HepG2 (cell line): ENCODE results near the gene SHC1. TPM values are rescaled to one million over a fixed set of nuclear protein-coding genes. Genes with fewer than 3 reads are reported as not detected.

Source experiments
- ATAC-seq: fragments of 200-7000 bp; cut with Tn5 transposase; 3 replicates; pipeline ENCODE4 v1.9.1; 2020; ENCODE audit warnings: mild to moderate bottlenecking, moderate library complexity
- BruUV-seq: library from RNA; stranded (reverse); fragments of 400-500 nt; replicated peaks from 2 replicates; lab custom pipeline; 2021; lab: Mats Ljungman, UMichigan
- CTCF ChIA-PET: fragments of 300-600 bp; formaldehyde crosslinking; extraction: SDS; loops from one replicate; lab custom pipeline; 2021; ENCODE audit warnings: low total read pairs, inconsistent platforms, low intra/inter-chr PET ratio; lab: Yijun Ruan, JAX
- POLR2A ChIA-PET: fragments of 350-600 bp; sonication (Branson Sonifier 250); formaldehyde crosslinking; loops from one replicate; lab custom pipeline; 2020; ENCODE audit warnings: antibody characterized with exemption, inconsistent platforms; lab: Yijun Ruan, JAX
- DNase-seq: peaks from one replicate; pipeline ENCODE4 v3.0.0-alpha.2; 2015; ENCODE audit warnings: low spot score
- FAIRE-seq: peaks from 3 replicates; lab custom pipeline; 2011; peaks lifted over from hg19 to GRCh38; lab: Jason Lieb, UNC
- H2AFZ ChIP-seq: one replicate; pipeline ENCODE4 v1.6.1; 2011; ENCODE audit warnings: low read length, inconsistent platforms
- H3K27ac ChIP-seq: fragments of 300-600 bp; 3 replicates; pipeline ENCODE4 v1.8.0; 2011; ENCODE audit warnings: mixed run types, mild to moderate bottlenecking, mixed read lengths, low read length, inconsistent platforms; ENCODE audit not compliant: insufficient read depth; ENCODE audit errors: extremely low read length
- H3K27me3 ChIP-seq, 2 experiments: fragments of 200-600 bp in 1 of 2; 2 replicates in 1 of 2; 3 replicates in 1 of 2; pipeline versions ENCODE4 v1.6.0 to v1.8.0; 2011; ENCODE audit warnings: low read length in 2 of 2, mild to moderate bottlenecking in 2 of 2, moderate library complexity in 2 of 2, inconsistent platforms in 1 of 2; ENCODE audit not compliant: insufficient read depth in 2 of 2, control insufficient read depth in 1 of 2
- H3K36me3 ChIP-seq, 2 experiments: fragments of 200-600 bp in 1 of 2; replicated peaks in 1 of 2; 2 replicates in 1 of 2; 3 replicates in 1 of 2; pipeline versions ENCODE4 v1.5.1 to v1.8.0; 2011; ENCODE audit warnings: low read length in 2 of 2, inconsistent platforms in 1 of 2; ENCODE audit not compliant: insufficient read depth in 2 of 2, control insufficient read depth in 1 of 2
- H3K4me1 ChIP-seq: 2 replicates; pipeline ENCODE4 v1.5.1; 2012; ENCODE audit warnings: low read length, inconsistent platforms; ENCODE audit not compliant: insufficient read depth
- H3K4me2 ChIP-seq: 2 replicates; pipeline ENCODE4 v1.6.0; 2011; ENCODE audit warnings: low read depth, low read length, inconsistent platforms
- H3K4me3 ChIP-seq, 3 experiments: fragments of 200-600 bp in 1 of 3; sonication (generic), shearing (Covaris generic) in 1 of 3; replicated peaks in 1 of 3; 2 replicates each; pipeline ENCODE4 v1.5.1; 2011 to 2016; ENCODE audit warnings: low read length in 3 of 3, inconsistent platforms in 2 of 3, low read depth in 2 of 3, mild to moderate bottlenecking in 2 of 3, control low read depth in 1 of 3, mixed read lengths in 1 of 3; ENCODE audit not compliant: insufficient read depth in 1 of 3
- H3K79me2 ChIP-seq: one replicate; pipeline ENCODE4 v1.6.1; 2011; ENCODE audit warnings: low read length, inconsistent platforms; ENCODE audit not compliant: insufficient read depth
- H3K9ac ChIP-seq: 2 replicates; pipeline ENCODE4 v1.6.0; 2011; ENCODE audit warnings: mild to moderate bottlenecking, low read depth, low read length, inconsistent platforms; ENCODE audit not compliant: insufficient read depth
- H3K9me3 ChIP-seq: 2 replicates; pipeline ENCODE4 v1.5.1; 2012; ENCODE audit warnings: mild to moderate bottlenecking, low read length
- H4K20me1 ChIP-seq: 2 replicates; pipeline ENCODE4 v1.6.0; 2011; ENCODE audit warnings: inconsistent platforms, mild to moderate bottlenecking, low read length, moderate library complexity; ENCODE audit not compliant: insufficient read depth
- BATF2 ChIP-seq: sonication (generic); formaldehyde crosslinking; IDR thresholded peaks from 2 replicates; pipeline ENCODE4 v1.8.0; 2022; ENCODE audit warnings: mild to moderate bottlenecking, missing genetic modification reagents, moderate library complexity
- BRF2 ChIP-seq: sonication (generic); formaldehyde crosslinking; IDR thresholded peaks from 2 replicates; pipeline ENCODE4 v1.8.1; 2022; ENCODE audit warnings: mild to moderate bottlenecking, missing genetic modification reagents
- HMGXB4 ChIP-seq, 2 experiments: sonication (generic) in 1 of 2; formaldehyde crosslinking in 1 of 2; IDR thresholded peaks; 2 replicates each; pipeline versions ENCODE4 v1.4.0 to v1.6.1; 2018 to 2020; ENCODE audit warnings: missing genetic modification reagents in 2 of 2, borderline replicate concordance in 1 of 2, low read depth in 1 of 2, mild to moderate bottlenecking in 1 of 2, missing biosample characterization in 1 of 2
- MYPOP ChIP-seq: sonication (generic); formaldehyde crosslinking; IDR thresholded peaks from 2 replicates; pipeline ENCODE4 v1.8.1; 2023; ENCODE audit warnings: mild to moderate bottlenecking, moderate library complexity, missing genetic modification reagents
- NCOA2 ChIP-seq: sonication (generic); formaldehyde crosslinking; IDR thresholded peaks from 2 replicates; pipeline ENCODE4 v1.8.0; 2022; ENCODE audit warnings: inconsistent platforms
- NR2F1 ChIP-seq, 2 experiments: fragments of 450-650 bp in 1 of 2; formaldehyde crosslinking in 1 of 2; IDR thresholded peaks; 2 replicates each; pipeline versions ENCODE4 v1.5.0 to v1.6.1; 2016 to 2020; ENCODE audit warnings: mild to moderate bottlenecking in 1 of 2, missing compliant biosample characterization in 1 of 2, missing genetic modification reagents in 1 of 2, moderate library complexity in 1 of 2
- PHB2 ChIP-seq: fragments of 450-650 bp; IDR thresholded peaks from 2 replicates; pipeline ENCODE4 v1.6.1; 2018; ENCODE audit not compliant: partially characterized antibody
- SSRP1 ChIP-seq: IDR thresholded peaks from 2 replicates; pipeline ENCODE4 v1.6.1; 2016; ENCODE audit warnings: control low read depth
- TBX3 ChIP-seq: fragments of 450-650 bp; IDR thresholded peaks from 2 replicates; pipeline ENCODE4 v1.6.1; 2017; ENCODE audit warnings: antibody characterized with exemption, mild to moderate bottlenecking, inconsistent platforms, borderline replicate concordance
- TRIM24 ChIP-seq: sonication (generic); formaldehyde crosslinking; IDR thresholded peaks from 2 replicates; pipeline ENCODE4 v1.8.0; 2022; ENCODE audit warnings: mild to moderate bottlenecking, missing genetic modification reagents
- TSC22D2 ChIP-seq: sonication (generic); formaldehyde crosslinking; IDR thresholded peaks from 2 replicates; pipeline ENCODE4 v1.5.1; 2020; ENCODE audit warnings: missing genetic modification reagents, mild to moderate bottlenecking, borderline replicate concordance
- ZNF136 ChIP-seq: sonication (generic); formaldehyde crosslinking; IDR thresholded peaks from 2 replicates; pipeline ENCODE4 v1.8.1; 2022; ENCODE audit warnings: low read depth, mild to moderate bottlenecking, moderate library complexity, missing genetic modification reagents
- ZNF280D ChIP-seq: sonication (generic); formaldehyde crosslinking; IDR thresholded peaks from 2 replicates; pipeline ENCODE4 v1.5.1; 2020; ENCODE audit warnings: mild to moderate bottlenecking, missing genetic modification reagents
- ZNF331 ChIP-seq: sonication (generic); formaldehyde crosslinking; IDR thresholded peaks from 2 replicates; pipeline ENCODE4 v1.4.0; 2020; ENCODE audit warnings: missing genetic modification reagents
- ZSCAN12 ChIP-seq: sonication (generic); formaldehyde crosslinking; IDR thresholded peaks from 2 replicates; pipeline ENCODE4 v1.9.0; 2021; ENCODE audit warnings: mild to moderate bottlenecking, missing genetic modification reagents
- WGBS: methylation state at CpG from one replicate; pipeline ENCODE4 v1.1.6; 2017; ENCODE audit warnings: low lambda C conversion rate; 5-methylcytosine and 5-hydroxymethylcytosine counted together
- in situ Hi-C: cut with HindIII; loops from 2 replicates; pipeline ENCODE4 v1.10.0; 2017; ENCODE audit warnings: low pct_unique_long_range_greater_than_20kb; ENCODE audit not compliant: extremely low pct_ligation_motif_present
- intact Hi-C: fragments of 100-400 bp; cut with micrococcal nuclease; formaldehyde crosslinking; loops from one replicate; pipeline ENCODE4 v1.10.0; 2022; ENCODE audit not compliant: unreplicated experiment
- polyA plus RNA-seq, 8 experiments: library from polyadenylated mRNA; depleted of rRNA in 3 of 8; stranded (reverse) in 7 of 8; unstranded in 1 of 8; fragments of >200 nt; fragmentation: Illumina TruSeq in 4 of 8; extraction: Trizol in 4 of 8; gene quantifications; 2 replicates each; pipeline versions ENCODE4 v1.2.1 to v1.2.3, GENCODE V29; 2011 to 2016; ENCODE audit warnings: low read depth in 4 of 8, missing spikeins in 1 of 8, mixed read lengths in 1 of 8; ENCODE audit not compliant: insufficient read depth in 1 of 8
- total RNA-seq, 5 experiments: library from RNA; depleted of rRNA; stranded (reverse); fragments of >200 nt; fragmentation: Illumina TruSeq; extraction: Trizol; gene quantifications; 2 replicates each; pipeline ENCODE4 v1.2.3, GENCODE V29; 2016; ENCODE audit warnings: low read depth in 1 of 5

The SHC1 gene
- total and polyA plus RNA-seq, 2 of the 13 experiments (the other 11 are each of a cell fraction or from before 2014, with no cell fraction given) = 52.0 to 137 TPM

- DNase-seq = no peak
- H3K27me3 ChIP-seq = no peaks in the 10 kb centered on the region; a peak in 1 of 5 replicates
- peak overlapping the region; percentile 97 for H3K27ac ChIP-seq
- 0% methylated on average over 15 of the region's 37 CpGs for WGBS
- in situ Hi-C loops (no loop called here), intact Hi-C loops (loop anchor here (5.0 kb wide), 1 partner anchor 446 kb away; the partner anchor contains the start of gene UBE2Q1)
- ATAC-seq = no peak
- H3K9me3 ChIP-seq = no peaks in the 10 kb centered on the region
- peaks cover 39% of the 10 kb centered on the region for H3K79me2 ChIP-seq
- H3K36me3 ChIP-seq = no peaks in the 10 kb centered on the region; a peak in 1 of 5 replicates
- H4K20me1 ChIP-seq = peaks cover 4% of the 10 kb centered on the region; the same call in 1 of the 2 replicates
- peak overlapping the region; percentile 89 for H3K4me2 ChIP-seq
- H3K9ac ChIP-seq = peak overlapping the region; percentile 95
- H3K4me1 ChIP-seq = peaks cover 57% of the 10 kb centered on the region
- no peak overlapping the region for H2AFZ ChIP-seq
- ChIA-PET POLR2A (interaction anchor here (0.6 to 6.7 kb wide), 9 partner anchors 11 to 223 kb away, joined by 3 to 90 read pairs (median 4); partner anchors contain the start of genes PMVK and SLC50A1), CTCF (interaction anchor here (1.6 to 6.8 kb wide), 2 partner anchors 14 kb away, joined by 5 to 54 read pairs; no protein-coding TSS in a partner anchor)
- no peak for FAIRE-seq
- BruUV-seq = TSS peak; percentile 49
- peak overlapping the region; percentile 86 to 98 (median 98) for H3K4me3 ChIP-seq
- TF ChIP-seq BRF2 (CRISPR knock-in tag) (no peak), HMGXB4 (CRISPR knock-in tag; IDR thresholded peaks at IDR 0.05; ENCODE audit: borderline replicate concordance in 1 of 2, low read depth in 1 of 2) (peak in 1 of 2 experiments; percentile 55; a peak in 2 of 4 replicates), NR2F1 (CRISPR knock-in tag; IDR thresholded peaks at IDR 0.05) (no peak), PHB2 (no peak), MYPOP (peak; percentile 50), ZNF136 (CRISPR knock-in tag) (no peak), TRIM24 (CRISPR knock-in tag) (no peak), BATF2 (CRISPR knock-in tag) (no peak), SSRP1 (CRISPR knock-in tag) (no peak), ZNF331 (CRISPR knock-in tag) (no peak), ZSCAN12 (no peak), NCOA2 (no peak), TBX3 (no peak), ZNF280D (peak; percentile 26; the same call in 1 of the 2 replicates), TSC22D2 (CRISPR knock-in tag) (no peak)
Observed at GRCh38 chr1:155003227-155003765, 32.7 kb upstream of the SHC1 start.
